ENCODE data around the gene CELSR3. TPM values are rescaled to one million over a fixed set of nuclear protein-coding genes. Genes with fewer than 3 reads are reported as not detected.

CELSR3 gene
- total and polyA plus RNA-seq, 3 experiments from 2014 or later: 0.41 to 19.3 (median 19.3) TPM

Other genes with a start within 250 kb of the CELSR3 start
- 1 to 10 TPM; 3.1 to 5.5 TPM for gene PLXNB1, start 232.8 kb downstream of the CELSR3 start, total RNA-seq
- gene PLXNB1, start 232.8 kb downstream of the CELSR3 start, polyA plus RNA-seq: 0.30 TPM
- 10 to 100 TPM; 24.2 to 26.0 TPM for gene CCDC51, start 222.8 kb downstream of the CELSR3 start, total RNA-seq
- 11.3 TPM for gene CCDC51, start 222.8 kb downstream of the CELSR3 start, polyA plus RNA-seq
- gene TMA7, start 222.6 kb downstream of the CELSR3 start, total RNA-seq: 100 to 1,000 TPM; 420 to 494 TPM
- gene TMA7, start 222.6 kb downstream of the CELSR3 start, polyA plus RNA-seq: 826 TPM
- 10 to 100 TPM; 22.1 to 22.8 TPM for gene ATRIP, start 216.1 kb downstream of the CELSR3 start, total RNA-seq
- gene ATRIP, start 216.1 kb downstream of the CELSR3 start, polyA plus RNA-seq: 13.4 TPM
- gene SHISA5, start 158.7 kb downstream of the CELSR3 start, total RNA-seq: 100 to 1,000 TPM; 102 TPM
- gene SHISA5, start 158.7 kb downstream of the CELSR3 start, polyA plus RNA-seq: 470 TPM
- 1 to 10 TPM; 1.8 to 2.2 TPM for gene PFKFB4, start 106.1 kb downstream of the CELSR3 start, total RNA-seq
- gene PFKFB4, start 106.1 kb downstream of the CELSR3 start, polyA plus RNA-seq: 1.3 TPM
- gene UCN2, start 99.1 kb downstream of the CELSR3 start, total RNA-seq: not detected
- not detected for gene UCN2, start 99.1 kb downstream of the CELSR3 start, polyA plus RNA-seq
- gene COL7A1, start 67.6 kb downstream of the CELSR3 start, total RNA-seq: under 1 TPM; 0.59 to 0.93 TPM
- gene COL7A1, start 67.6 kb downstream of the CELSR3 start, polyA plus RNA-seq: not detected
- 100 to 1,000 TPM; 244 to 245 TPM for gene UQCRC1, start 53.2 kb downstream of the CELSR3 start, total RNA-seq
- gene UQCRC1, start 53.2 kb downstream of the CELSR3 start, polyA plus RNA-seq: 172 TPM
- gene TMEM89, start 41.1 kb downstream of the CELSR3 start, total RNA-seq: not detected
- gene TMEM89, start 41.1 kb downstream of the CELSR3 start, polyA plus RNA-seq: not detected
- 10 to 100 TPM; 26.4 to 28.6 TPM for gene SLC26A6, start 27.4 kb downstream of the CELSR3 start, total RNA-seq
- gene SLC26A6, start 27.4 kb downstream of the CELSR3 start, polyA plus RNA-seq: 4.9 TPM
- gene NCKIPSD, start 23.0 kb upstream of the CELSR3 start, total RNA-seq: 10 to 100 TPM; 29.2 to 30.2 TPM
- gene NCKIPSD, start 23.0 kb upstream of the CELSR3 start, polyA plus RNA-seq: 11.0 TPM
- gene IP6K2, start 54.3 kb upstream of the CELSR3 start, total RNA-seq: 10 to 100 TPM; 43.9 to 47.1 TPM
- gene IP6K2, start 54.3 kb upstream of the CELSR3 start, polyA plus RNA-seq: 50.5 TPM
- 10 to 100 TPM; 61.5 to 62.1 TPM for gene PRKAR2A, start 185.0 kb upstream of the CELSR3 start, total RNA-seq
- gene PRKAR2A, start 185.0 kb upstream of the CELSR3 start, polyA plus RNA-seq: 16.4 TPM
- 10 to 100 TPM; 29.1 to 31.5 TPM for gene SLC25A20, start 236.0 kb upstream of the CELSR3 start, total RNA-seq
- gene SLC25A20, start 236.0 kb upstream of the CELSR3 start, polyA plus RNA-seq: 40.1 TPM